Umbilical cord (tissue), 2 donors: ENCODE data around the gene CCL18. TPM values are rescaled to one million over a fixed set of nuclear protein-coding genes. Genes with fewer than 3 reads are reported as not detected.
"Not testable (repeated sequence)": the region's sequence is repeated elsewhere in the genome, so short reads cannot be mapped to it uniquely, and the experiment has no call there.

Source experiments
- DNase-seq: peaks from one replicate; pipeline ENCODE4 v3.0.0-alpha.2; 2015; ENCODE audit warnings: low spot score
- total RNA-seq: library from RNA; depleted of rRNA; stranded (reverse); fragments of >200 nt; gene quantifications from one replicate; pipeline ENCODE4 v1.2.3, GENCODE V29; 2014; ENCODE audit warnings: low replicate concordance; ENCODE audit not compliant: insufficient read depth

The CCL18 gene
- total RNA-seq, 1 donor from 2014 or later, result not detected

DNA sequence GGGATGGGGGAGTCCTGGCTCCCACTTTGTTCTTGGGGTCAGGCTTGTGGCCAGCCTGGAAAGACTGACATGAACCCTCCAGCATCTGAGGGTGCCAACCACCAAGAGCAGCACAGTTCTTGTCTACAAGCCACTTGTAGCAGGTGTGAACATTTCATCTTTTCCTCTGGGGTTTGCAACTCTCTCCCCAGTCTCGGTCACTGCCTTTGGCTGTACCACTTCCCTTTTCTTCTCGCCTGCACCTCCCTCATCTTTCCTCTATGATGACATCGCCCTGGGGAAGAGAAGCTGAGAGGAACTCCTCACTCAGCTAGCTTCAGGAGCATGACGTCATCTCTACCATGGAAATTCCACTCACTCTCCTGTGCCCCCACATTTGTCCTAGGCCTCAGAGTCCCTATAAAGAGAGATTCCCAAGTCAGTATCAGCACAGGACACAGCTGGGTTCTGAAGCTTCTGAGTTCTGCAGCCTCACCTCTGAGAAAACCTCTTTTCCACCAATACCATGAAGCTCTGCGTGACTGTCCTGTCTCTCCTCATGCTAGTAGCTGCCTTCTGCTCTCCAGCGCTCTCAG lies 39.4 kb downstream of the CCL18 start, which contains the start of gene CCL4:
Gene CCL4 (plus strand): TSS at position 427 of the 575 bp plus-strand sequence. CDS start 79 bp downstream, at position 506.
- DNase-seq, result not testable (repeated sequence)

DNA sequence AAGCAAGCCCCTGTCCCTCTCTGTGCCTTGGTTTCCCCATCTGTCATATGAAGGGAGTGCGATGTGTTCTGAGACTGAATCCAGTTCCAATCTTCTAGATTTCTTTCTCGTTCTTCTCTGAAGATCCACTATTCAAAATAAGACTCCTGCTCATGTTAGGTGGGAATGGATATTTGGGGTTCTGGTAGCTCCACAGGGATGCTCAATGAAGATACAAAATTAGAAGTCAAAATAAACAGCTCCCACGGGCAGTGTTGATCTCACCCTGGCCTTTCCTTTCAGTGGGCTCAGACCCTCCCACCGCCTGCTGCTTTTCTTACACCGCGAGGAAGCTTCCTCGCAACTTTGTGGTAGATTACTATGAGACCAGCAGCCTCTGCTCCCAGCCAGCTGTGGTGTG lies 40.2 kb downstream of the CCL18 start:
- not testable (repeated sequence) for DNase-seq

DNA sequence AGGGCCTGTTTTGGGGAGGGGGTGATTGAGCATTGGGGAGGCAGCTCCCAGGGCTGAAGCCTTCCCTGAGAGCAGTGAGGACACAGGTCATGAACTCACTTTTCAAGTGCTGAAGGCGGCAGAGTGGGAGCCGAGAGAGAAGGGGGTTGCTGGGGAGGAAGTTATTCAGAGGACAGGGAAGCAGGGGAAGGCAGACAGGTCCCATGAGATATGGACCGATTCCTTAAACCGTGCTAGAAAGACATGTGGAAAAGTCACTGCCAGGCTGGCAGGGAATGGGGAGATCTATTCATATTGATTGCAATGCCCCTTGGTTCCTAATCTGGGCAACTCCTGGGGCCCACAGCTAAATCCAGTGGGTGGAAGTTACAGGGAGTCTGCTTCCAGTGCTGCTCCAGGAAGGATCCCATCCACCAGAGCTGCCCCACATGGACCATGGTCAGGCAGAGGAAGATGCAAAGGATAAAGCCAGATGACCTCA lies 40.7 kb downstream of the CCL18 start:
- DNase-seq, result no peak

DNA sequence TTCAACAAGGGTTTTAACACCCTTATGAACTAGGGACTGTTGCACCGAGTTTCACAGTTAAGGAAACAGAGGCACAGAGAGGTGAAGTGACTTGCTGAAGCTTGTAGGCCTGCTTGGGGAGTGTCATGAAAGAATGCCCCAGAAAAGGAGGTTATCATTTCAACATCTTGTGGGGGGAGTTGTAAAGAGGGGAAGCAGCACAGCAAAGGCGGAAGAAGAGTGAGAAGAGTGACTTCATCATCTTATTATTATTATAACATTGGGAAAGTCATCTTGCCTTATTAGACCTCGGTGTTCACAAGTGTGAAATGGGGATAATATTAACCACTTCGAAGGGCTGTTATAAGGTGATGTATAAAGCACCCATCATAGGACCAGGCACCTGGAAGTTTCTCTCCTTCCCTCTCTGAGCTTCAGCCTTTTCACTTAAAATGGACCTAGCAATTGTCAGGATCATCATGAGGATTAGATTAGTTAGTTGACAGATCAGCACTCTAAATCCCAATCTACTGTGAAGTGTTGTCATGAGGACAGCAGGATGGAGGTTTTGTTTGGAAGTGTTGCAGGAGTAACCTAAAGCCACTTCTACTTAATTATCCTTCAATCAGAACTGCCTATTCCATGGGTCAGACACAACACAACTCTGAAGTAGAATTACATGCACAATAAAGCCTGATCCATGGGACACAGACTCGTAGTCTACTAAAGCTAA lies 41.9 kb downstream of the CCL18 start:
- DNase-seq, result no peak

DNA sequence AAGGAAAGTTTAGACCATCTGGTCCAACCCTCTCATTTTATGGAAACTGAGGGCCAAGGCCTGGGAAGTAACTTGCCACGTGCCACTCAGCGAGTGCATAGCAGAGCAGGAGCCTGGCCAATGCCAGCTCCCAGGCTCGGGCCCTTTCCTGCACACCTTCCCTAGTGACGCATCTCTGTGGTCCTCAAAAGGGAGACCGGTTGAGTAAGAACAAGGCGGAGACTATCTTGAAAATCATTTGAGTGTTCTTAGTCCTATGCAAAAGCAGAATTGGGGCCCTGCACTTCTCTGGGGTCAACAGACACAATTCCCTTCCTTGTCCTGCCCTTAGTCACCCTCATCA lies 42.4 kb downstream of the CCL18 start:
- DNase-seq, result no peak

DNA sequence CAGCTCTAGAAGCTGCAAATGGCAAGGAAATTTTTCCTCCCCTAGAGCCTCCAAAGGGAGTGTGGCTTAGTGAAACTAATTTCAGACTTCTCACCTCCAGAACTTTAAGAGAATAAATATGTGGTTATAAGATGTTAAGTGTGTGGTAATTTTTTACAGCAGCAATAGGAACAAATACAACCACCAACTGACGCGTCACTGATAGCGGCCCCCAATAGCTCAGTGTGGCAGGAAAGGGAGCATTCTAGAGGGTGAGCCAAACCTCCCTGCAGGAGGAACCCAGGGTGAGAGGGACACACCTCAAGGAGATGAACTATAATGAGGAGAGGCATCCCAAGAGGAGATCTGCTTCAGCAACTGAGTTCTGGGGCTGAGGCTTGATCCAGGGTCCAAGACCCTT lies 43.6 kb downstream of the CCL18 start:
- no peak for DNase-seq

DNA sequence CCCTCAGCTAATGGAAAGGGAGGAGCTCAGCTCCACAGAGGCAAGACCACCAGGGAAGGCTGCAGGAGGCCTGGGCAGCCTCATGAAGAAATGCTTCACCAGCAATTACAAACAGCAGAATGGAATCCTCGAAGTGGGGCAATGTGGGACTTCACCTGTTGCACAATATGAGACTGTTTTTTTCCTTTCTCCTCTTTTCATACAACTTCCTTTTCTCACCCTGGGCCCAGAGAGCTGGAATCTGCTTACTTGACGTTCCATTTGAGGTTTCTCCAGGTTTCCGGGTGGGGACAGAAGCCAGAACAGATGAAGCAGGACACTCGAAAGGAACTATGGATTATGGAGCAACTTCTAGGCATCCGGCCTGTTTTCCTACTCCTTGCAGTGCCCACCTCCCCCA lies 44.2 kb downstream of the CCL18 start:
- DNase-seq, result not testable (repeated sequence)

DNA sequence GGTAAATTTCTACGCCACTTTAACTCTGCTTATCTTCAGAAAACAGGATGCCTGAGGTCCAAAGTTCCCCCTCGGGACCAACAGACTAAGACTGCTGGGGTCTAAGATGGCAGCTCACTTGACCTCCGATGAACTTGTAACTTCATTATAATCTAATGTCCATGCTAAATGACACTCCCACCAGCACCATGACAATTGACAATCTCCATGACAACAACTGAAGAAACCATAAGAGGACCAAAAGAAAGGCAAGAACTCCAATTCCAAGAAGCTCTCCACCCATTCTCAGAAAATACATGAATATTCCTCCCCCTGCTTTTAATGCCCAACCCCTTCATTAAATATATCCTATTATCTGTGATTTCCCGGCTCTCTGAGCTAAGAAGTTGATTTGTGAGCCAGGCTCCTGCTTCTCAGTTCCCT lies 47.0 kb downstream of the CCL18 start:
- no peak for DNase-seq

DNA sequence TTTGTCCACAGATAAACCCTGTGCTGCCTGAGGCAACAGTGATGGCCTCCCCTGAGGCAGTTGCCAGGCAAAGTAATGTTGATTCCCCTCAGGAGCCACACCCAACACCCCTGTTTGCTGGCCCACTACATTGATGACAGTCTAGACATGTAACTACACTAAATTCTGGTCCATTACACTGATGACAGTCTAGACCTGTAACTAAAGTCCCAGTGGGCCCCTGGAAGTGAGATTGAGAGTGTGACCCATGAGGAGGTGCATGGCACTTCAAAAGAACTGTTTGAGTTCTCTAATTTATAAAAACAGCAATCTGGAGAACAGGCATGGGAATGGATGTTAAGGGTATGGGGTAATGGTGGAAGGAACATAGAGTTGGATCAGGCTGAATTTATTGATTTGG lies 48.5 kb downstream of the CCL18 start:
- DNase-seq, result no peak

DNA sequence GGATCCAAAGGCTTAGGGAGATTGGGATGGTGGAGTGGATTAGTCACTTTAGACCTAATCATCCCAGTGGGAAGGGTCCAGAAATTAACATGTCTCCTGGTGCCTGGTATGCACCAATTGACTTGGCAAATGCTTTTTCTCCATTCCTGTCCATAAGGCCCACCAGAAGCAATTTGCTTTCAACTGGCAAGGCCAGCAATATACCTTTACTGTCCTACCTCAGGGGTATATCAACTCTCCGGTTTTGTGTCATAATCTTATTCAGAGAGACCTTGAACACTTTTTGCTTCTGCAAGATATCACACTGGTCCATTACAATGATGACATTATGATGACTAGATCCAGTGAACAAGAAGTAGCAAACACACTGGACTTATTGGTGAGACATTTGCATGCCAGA lies 49.1 kb downstream of the CCL18 start:
- not testable (repeated sequence) for DNase-seq

DNA sequence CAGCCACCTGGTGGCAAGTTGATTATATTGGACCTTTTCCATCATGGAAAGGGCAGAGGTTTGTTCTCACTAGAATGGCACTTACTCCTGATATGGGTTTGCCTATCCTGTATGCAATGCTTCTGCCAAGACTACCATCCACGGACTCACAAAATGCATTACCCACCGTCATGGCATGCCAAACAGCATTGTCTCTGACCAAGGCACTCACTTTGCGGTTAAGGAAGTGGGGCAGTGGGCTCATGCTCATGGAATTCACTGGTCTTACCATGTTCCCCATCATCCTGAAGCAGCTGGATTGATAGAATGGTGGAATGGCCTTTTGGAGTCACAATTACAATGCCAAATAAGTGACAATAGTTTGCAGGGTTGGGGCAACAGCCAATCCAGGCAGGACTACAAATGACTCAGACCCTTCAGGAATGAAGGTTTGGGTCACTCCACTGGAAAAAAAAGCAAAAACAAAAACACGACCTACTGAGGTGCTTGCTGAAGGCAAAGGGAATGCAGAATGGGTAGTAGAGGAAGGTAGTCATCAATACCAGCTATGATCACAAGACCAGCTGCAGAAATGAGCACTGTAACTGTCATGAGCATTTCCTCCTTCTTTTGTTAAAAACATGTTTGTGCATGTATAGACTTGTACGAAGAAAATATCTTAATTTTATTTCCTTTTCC lies 51.0 kb downstream of the CCL18 start:
- DNase-seq, result not testable (repeated sequence)

DNA sequence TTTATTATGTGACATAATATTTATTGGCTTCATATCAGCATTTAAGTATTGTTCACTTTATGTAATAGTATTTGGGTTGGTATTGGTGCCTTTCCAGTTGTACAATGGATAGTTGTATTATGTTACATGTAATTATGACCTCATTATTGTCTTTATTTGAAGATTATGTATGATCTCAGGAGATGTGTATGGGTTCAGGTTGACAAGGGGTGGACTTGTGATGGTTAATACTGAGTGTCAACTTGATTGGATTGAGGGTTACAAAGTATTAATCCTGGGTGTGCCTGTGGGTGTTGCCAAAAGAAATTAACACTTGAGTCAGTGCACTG lies 51.5 kb downstream of the CCL18 start:
- not testable (repeated sequence) for DNase-seq

DNA sequence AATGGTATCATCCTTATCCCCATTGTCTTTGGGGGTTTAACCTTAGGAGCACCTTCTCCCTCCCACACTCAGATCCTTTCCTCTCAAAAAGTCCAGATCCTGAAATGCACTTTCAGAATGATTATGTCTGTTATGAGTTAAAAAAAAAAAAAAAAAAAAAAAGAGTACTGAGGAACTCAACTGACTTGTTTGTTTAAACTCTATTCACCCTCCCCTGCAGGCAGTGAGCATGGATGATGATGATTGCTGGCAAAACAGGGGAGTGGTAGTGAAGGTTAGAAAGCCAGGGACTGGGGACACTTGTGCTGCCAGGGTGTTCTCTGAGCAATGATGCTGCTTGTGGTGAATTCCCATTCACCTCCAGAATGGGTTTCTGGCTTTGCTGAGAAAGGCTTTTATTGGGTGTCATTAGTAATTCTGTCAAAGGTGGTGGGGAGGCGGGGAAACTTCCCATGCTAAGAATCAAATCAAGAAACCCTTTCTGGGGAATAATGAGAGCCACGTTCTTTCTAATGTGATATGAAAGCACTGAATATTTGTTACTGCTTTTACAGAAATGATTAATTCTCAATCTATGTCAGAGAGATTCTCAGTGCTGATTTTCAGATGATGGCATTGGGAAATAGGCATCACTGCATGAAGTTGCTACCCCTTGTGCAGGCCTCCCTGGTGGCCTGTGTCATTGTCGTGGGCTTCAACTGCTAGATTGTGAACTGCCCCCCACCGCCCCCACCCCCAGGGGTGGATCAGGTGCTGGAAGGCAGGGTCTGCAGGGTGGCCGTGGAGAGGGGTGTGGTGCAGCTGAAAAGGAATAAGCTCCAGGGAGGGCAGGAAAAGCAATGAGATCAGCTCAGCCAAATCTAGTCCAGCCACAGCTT lies 53.7 kb downstream of the CCL18 start:
- DNase-seq, result no peak

DNA sequence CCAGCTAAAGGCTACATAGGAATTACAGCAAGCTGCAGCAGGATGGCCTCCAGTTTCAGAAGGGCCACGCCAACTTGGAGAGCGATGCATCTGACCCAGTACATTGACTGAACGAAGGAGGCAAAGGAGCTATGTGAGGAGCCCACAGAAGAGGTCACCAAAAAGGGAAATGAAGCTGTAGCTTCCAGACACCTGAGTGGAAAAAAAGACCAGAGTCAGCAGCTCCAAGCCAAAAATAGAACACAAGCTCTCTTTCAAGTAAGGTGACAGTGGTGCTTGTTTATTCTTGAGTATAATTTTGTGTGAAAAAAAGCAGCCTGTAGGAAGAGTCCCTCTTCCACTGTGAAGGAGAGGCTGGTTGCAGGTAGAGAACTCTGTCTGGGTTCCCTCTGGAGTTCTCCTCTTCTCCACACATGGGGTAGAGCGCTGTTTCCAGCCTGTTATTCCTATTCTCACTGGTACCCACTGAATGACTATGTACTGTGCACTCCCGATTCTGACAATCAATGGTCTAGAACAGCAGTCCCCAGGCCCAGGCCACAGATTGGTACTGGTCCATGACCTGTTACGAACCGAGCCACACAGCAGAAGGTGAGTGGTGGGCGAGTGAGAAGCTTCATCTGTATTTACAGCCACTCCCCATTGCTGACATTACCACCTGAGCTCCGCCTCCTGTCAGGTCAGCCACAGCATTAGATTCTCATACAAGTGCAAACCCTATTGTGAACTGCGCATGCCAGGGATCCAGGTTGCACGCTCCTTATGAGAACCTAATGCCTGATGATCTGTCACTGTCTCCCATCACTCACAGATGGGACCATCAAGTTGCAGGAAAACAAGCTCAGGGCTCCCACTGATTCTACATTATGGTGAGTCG lies 54.6 kb downstream of the CCL18 start:
- DNase-seq, result no peak

DNA sequence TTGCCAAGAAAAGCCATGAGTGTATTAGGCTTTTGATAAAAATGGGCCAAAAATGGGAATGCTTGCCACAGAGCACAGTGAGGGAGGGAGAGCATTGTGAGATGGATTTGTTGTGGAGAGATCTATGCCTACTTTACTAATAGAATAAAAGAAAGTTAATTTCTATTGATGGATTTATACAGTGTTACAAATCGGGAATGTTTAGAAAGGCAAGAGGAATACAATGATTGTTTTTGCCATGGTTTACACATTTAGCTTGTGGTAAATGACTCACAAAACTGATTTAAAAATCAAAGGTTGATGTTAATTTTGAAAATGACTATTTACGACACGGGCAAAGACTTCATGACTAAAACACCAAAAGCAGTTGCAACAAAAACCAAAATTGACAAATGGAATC lies 56.1 kb downstream of the CCL18 start:
- no peak for DNase-seq

DNA sequence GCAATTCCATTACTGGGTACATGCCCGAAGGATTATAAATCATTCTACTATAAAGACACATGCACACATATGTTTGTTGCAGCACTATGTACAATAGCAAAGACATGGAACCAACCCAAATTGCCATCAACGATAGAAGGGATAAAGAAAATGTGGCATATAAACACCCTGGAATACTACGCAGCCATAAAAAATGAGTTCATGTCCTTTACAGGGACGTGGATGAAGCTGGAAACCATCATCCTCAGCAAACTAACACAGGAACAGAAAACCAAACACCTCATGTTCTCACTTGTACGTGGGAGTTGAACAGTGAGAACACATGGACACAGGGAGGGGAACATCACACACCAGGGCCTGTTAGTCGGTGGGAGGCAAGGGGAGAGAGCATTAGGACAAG lies 57.0 kb downstream of the CCL18 start:
- DNase-seq, result not testable (repeated sequence)

Other genes starting within 250 kb of the CCL18 start
- not detected for gene HEATR9, start 195.4 kb upstream of the CCL18 start, total RNA-seq
- not detected for gene CCL5, start 183.9 kb upstream of the CCL18 start, total RNA-seq
- gene RDM1, start 133.5 kb upstream of the CCL18 start, total RNA-seq, result not detected
- gene LYZL6, start 120.6 kb upstream of the CCL18 start, total RNA-seq, result not detected
- gene CCL16, start 82.8 kb upstream of the CCL18 start, total RNA-seq, result not detected
- gene CCL14, start 77.5 kb upstream of the CCL18 start, total RNA-seq, result 4.1 TPM
- gene CCL15, start 62.7 kb upstream of the CCL18 start, total RNA-seq, result not detected
- not detected for gene CCL23, start 46.3 kb upstream of the CCL18 start, total RNA-seq
- gene CCL3, start 25.9 kb downstream of the CCL18 start, total RNA-seq, result 52.0 TPM
- gene CCL4, start 39.6 kb downstream of the CCL18 start, total RNA-seq, result 22.1 TPM
- 2.9 TPM for gene TBC1D3B, start 112.4 kb downstream of the CCL18 start, total RNA-seq
- 37.8 TPM for gene CCL3L1, start 132.5 kb downstream of the CCL18 start, total RNA-seq
- gene CCL4L2, start 146.8 kb downstream of the CCL18 start, total RNA-seq, result 59.9 TPM
- 5.8 TPM for gene TBC1D3I, start 200.3 kb downstream of the CCL18 start, total RNA-seq